ENCODE measurements around the gene MASP1.

Gene MASP1

DNA sequence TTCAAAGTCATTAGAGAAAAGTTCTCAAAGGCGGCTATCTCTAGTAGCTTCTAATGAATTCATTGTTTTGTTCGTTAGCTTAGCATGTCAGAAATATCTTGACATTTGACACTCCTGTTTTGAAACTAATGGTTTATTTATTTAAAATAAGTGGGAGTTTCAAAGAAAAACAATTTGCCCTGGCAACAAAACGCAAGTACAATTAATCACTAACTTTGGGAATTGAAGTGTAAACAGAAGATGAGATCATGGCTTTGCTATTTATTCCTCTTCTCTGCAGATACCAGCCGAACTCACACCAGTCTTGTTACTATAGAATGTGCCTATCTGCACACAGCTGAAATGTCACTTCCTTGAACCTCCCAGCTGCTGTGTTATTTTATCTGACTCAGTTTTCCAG, 27.5 kb downstream of the MASP1 start:
- Histone ChIP-seq H3K79me2 (ENCODE audit: insufficient read depth, low read length) (no peaks in the 10 kb centered on the region), H3K4me2 (ENCODE audit: low read depth, low read length, poor library complexity, severe bottlenecking) (no peak overlapping the region), H3K9me2 (replicated peaks; ENCODE audit: low read depth, low read length) (no peaks in the 10 kb centered on the region), H3K9ac (ENCODE audit: low read depth, low read length, poor library complexity, severe bottlenecking) (no peak overlapping the region), H4K20me1 (ENCODE audit: insufficient read depth, low read length, poor library complexity, severe bottlenecking) (no peaks in the 10 kb centered on the region), H3K9me3 (ENCODE audit: insufficient read depth, low read depth, low read length) (no peaks in the 10 kb centered on the region), H3K4me3 (ENCODE audit: low read length, poor library complexity, severe bottlenecking) (no peak overlapping the region), H3F3A (ENCODE audit: low read depth) (no peaks in the 10 kb centered on the region), H3K36me3 (ENCODE audit: insufficient read depth, low read length) (no peaks in the 10 kb centered on the region), H2AFZ (ENCODE audit: low read length) (no peak overlapping the region), H3K27me3 (ENCODE audit: insufficient read depth, low read length, poor library complexity, severe bottlenecking) (no peaks in the 10 kb centered on the region), H3K4me1 (ENCODE audit: insufficient read depth, low read length, poor library complexity, severe bottlenecking) (no peaks in the 10 kb centered on the region)
- TF ChIP-seq, protein P1, sequence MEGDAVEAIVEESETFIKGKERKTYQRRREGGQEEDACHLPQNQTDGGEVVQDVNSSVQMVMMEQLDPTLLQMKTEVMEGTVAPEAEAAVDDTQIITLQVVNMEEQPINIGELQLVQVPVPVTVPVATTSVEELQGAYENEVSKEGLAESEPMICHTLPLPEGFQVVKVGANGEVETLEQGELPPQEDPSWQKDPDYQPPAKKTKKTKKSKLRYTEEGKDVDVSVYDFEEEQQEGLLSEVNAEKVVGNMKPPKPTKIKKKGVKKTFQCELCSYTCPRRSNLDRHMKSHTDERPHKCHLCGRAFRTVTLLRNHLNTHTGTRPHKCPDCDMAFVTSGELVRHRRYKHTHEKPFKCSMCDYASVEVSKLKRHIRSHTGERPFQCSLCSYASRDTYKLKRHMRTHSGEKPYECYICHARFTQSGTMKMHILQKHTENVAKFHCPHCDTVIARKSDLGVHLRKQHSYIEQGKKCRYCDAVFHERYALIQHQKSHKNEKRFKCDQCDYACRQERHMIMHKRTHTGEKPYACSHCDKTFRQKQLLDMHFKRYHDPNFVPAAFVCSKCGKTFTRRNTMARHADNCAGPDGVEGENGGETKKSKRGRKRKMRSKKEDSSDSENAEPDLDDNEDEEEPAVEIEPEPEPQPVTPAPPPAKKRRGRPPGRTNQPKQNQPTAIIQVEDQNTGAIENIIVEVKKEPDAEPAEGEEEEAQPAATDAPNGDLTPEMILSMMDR (conservative IDR thresholded peaks at IDR 0.05; ENCODE audit: low read length) = no peak
- no peak for TF ChIP-seq EZH2phosphoT487 (IDR thresholded peaks at IDR 0.05; ENCODE audit: borderline replicate concordance)

DNA sequence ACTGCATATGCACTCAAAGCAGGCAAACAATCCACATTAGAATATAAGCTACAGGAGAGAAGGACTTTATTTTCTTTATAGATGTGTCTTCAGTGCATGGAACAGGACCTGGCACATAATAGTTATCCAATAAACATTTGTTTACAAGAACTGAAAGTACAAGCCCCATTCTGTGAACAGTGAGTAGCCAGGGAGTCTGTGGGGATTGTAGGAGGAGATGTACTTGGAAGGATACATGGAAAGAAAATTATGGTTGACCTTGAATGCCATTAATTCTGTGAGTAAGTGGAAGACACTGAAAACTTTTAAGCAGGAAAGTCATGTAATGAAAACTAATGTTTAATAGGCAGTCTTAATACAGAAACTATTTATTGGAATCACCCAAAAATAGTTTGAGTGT, 28.3 kb downstream of the MASP1 start:
- no peak overlapping the region for H2AFZ ChIP-seq (ENCODE audit: low read length)
- no peaks in the 10 kb centered on the region for H3F3A ChIP-seq (ENCODE audit: low read depth)
- TF ChIP-seq EZH2phosphoT487 (IDR thresholded peaks at IDR 0.05; ENCODE audit: borderline replicate concordance) = no peak

DNA sequence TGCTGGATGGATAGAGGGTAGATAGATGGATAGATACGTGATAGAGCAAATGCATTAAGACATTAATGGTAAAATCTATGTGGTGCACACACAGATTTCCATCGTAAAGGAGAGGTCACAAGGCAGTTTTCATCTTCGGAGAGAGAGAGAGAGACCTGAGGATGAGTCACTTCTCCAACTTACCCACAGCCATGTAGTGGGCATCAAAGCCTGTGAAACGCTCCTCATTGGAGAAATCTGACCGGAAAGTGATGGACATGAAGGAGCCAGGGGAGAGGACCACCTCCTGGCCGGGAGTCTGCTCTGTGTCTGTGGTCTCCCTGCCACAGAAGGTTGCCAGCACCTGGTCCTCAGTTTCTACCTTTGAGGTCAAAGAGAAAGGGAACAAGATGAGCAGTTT, 29.2 kb downstream of the MASP1 start:
- Histone ChIP-seq H3K4me1 (ENCODE audit: insufficient read depth, low read length, poor library complexity, severe bottlenecking) (no peaks in the 10 kb centered on the region), H3K27me3 (ENCODE audit: insufficient read depth, low read length, poor library complexity, severe bottlenecking) (no peaks in the 10 kb centered on the region), H3K36me3 (ENCODE audit: insufficient read depth, low read length) (no peaks in the 10 kb centered on the region), H3K79me2 (ENCODE audit: insufficient read depth, low read length) (no peaks in the 10 kb centered on the region), H2AFZ (ENCODE audit: low read length) (no peak overlapping the region), H3K9ac (ENCODE audit: low read depth, low read length, poor library complexity, severe bottlenecking) (no peak overlapping the region), H3K9me2 (replicated peaks; ENCODE audit: low read depth, low read length) (no peaks in the 10 kb centered on the region), H3K4me2 (ENCODE audit: low read depth, low read length, poor library complexity, severe bottlenecking) (no peak overlapping the region), H3K4me3 (ENCODE audit: low read length, poor library complexity, severe bottlenecking) (no peak overlapping the region), H3K9me3 (ENCODE audit: insufficient read depth, low read depth, low read length) (no peaks in the 10 kb centered on the region), H4K20me1 (ENCODE audit: insufficient read depth, low read length, poor library complexity, severe bottlenecking) (no peaks in the 10 kb centered on the region), H3F3A (ENCODE audit: low read depth) (no peaks in the 10 kb centered on the region)
- TF ChIP-seq, protein P1 (conservative IDR thresholded peaks at IDR 0.05; ENCODE audit: low read length) = no peak
- no peak for TF ChIP-seq EZH2phosphoT487 (IDR thresholded peaks at IDR 0.05; ENCODE audit: borderline replicate concordance)

More for the DNA sequence above, 28.3 kb downstream of the MASP1 start:
- no peak overlapping the region for H3K4me2 ChIP-seq (ENCODE audit: low read depth, low read length, poor library complexity, severe bottlenecking)
- H3K36me3 ChIP-seq (ENCODE audit: insufficient read depth, low read length) = no peaks in the 10 kb centered on the region
- H4K20me1 ChIP-seq (ENCODE audit: insufficient read depth, low read length, poor library complexity, severe bottlenecking) = no peaks in the 10 kb centered on the region
- no peaks in the 10 kb centered on the region for H3K4me1 ChIP-seq (ENCODE audit: insufficient read depth, low read length, poor library complexity, severe bottlenecking)
- H3K4me3 ChIP-seq (ENCODE audit: low read length, poor library complexity, severe bottlenecking) = no peak overlapping the region
- no peaks in the 10 kb centered on the region for H3K27me3 ChIP-seq (ENCODE audit: insufficient read depth, low read length, poor library complexity, severe bottlenecking)
- H3K9me3 ChIP-seq (ENCODE audit: insufficient read depth, low read depth, low read length) = no peaks in the 10 kb centered on the region
- no peak overlapping the region for H3K9ac ChIP-seq (ENCODE audit: low read depth, low read length, poor library complexity, severe bottlenecking)
- no peaks in the 10 kb centered on the region for H3K79me2 ChIP-seq (ENCODE audit: insufficient read depth, low read length)
- no peaks in the 10 kb centered on the region for H3K9me2 ChIP-seq (replicated peaks; ENCODE audit: low read depth, low read length)

DNA sequence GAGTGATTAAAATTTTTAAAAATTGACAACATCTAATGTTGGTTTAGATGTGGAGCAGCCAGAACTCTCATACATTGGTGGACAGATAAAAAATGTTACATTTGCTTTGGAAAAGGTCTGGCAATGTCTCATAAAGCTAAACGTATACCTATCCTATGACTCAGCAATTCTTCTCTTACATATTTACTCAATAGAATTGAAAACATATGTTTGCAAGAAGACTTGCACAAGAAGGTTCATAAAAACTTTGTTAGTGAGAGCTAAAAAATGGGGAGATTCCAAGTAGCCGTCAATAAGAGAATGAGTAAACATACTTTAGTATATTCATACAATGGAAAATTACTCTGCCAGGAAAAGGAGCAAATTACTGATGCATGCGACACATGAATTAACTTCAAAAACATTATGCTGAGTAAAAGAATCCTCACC, 30.0 kb downstream of the MASP1 start:
- H3K79me2 ChIP-seq (ENCODE audit: insufficient read depth, low read length) = no peaks in the 10 kb centered on the region
- H2AFZ ChIP-seq (ENCODE audit: low read length) = no peak overlapping the region
- no peak for TF ChIP-seq EZH2phosphoT487 (IDR thresholded peaks at IDR 0.05; ENCODE audit: borderline replicate concordance)
- TF ChIP-seq, protein P1 (conservative IDR thresholded peaks at IDR 0.05; ENCODE audit: low read length) = no peak
- H3K27me3 ChIP-seq (ENCODE audit: insufficient read depth, low read length, poor library complexity, severe bottlenecking) = no peaks in the 10 kb centered on the region
- no peak overlapping the region for H3K4me3 ChIP-seq (ENCODE audit: low read length, poor library complexity, severe bottlenecking)
- H4K20me1 ChIP-seq (ENCODE audit: insufficient read depth, low read length, poor library complexity, severe bottlenecking) = no peaks in the 10 kb centered on the region
- H3K9me2 ChIP-seq (replicated peaks; ENCODE audit: low read depth, low read length) = no peaks in the 10 kb centered on the region
- no peaks in the 10 kb centered on the region for H3K9me3 ChIP-seq (ENCODE audit: insufficient read depth, low read depth, low read length)
- H3K4me1 ChIP-seq (ENCODE audit: insufficient read depth, low read length, poor library complexity, severe bottlenecking) = no peaks in the 10 kb centered on the region
- H3K9ac ChIP-seq (ENCODE audit: low read depth, low read length, poor library complexity, severe bottlenecking) = no peak overlapping the region
- H3K4me2 ChIP-seq (ENCODE audit: low read depth, low read length, poor library complexity, severe bottlenecking) = no peak overlapping the region
- H3F3A ChIP-seq (ENCODE audit: low read depth) = no peaks in the 10 kb centered on the region
- H3K36me3 ChIP-seq (ENCODE audit: insufficient read depth, low read length) = no peaks in the 10 kb centered on the region

All from Loucy (cell line).